HEK293T (cell line): ENCODE results near the gene YTHDF1.

Experiments
- ARNT ChIP-seq: fragments of 450-650 bp; IDR thresholded peaks from 2 replicates; pipeline ENCODE4 v1.6.1; 2017; ENCODE audit warnings: mild to moderate bottlenecking
- BHLHE40 ChIP-seq: fragments of 450-650 bp; IDR thresholded peaks from 2 replicates; pipeline ENCODE4 v1.6.1; 2016; ENCODE audit warnings: mild to moderate bottlenecking, moderate library complexity, borderline replicate concordance
- CTBP1 ChIP-seq: fragments of 450-650 bp; IDR thresholded peaks from 2 replicates; pipeline ENCODE4 v1.6.1; 2016; ENCODE audit warnings: borderline replicate concordance
- FOXA1 ChIP-seq: fragments of 450-650 bp; IDR thresholded peaks from 2 replicates; pipeline ENCODE4 v1.6.1; 2016; ENCODE audit warnings: mild to moderate bottlenecking
- FOXK2 ChIP-seq: fragments of 450-650 bp; IDR thresholded peaks from 2 replicates; pipeline ENCODE4 v1.6.1; 2016; ENCODE audit warnings: mild to moderate bottlenecking
- FOXM1 ChIP-seq: fragments of 450-650 bp; IDR thresholded peaks from 2 replicates; pipeline ENCODE4 v1.6.1; 2017; ENCODE audit warnings: mild to moderate bottlenecking, borderline replicate concordance
- HDGF ChIP-seq: fragments of 450-650 bp; IDR thresholded peaks from 2 replicates; pipeline ENCODE4 v1.6.1; 2017; ENCODE audit warnings: antibody characterized with exemption, borderline replicate concordance
- LEF1 ChIP-seq: fragments of 450-650 bp; IDR thresholded peaks from 2 replicates; pipeline ENCODE4 v1.6.1; 2017; ENCODE audit warnings: mild to moderate bottlenecking, borderline replicate concordance
- NFRKB ChIP-seq: fragments of 450-650 bp; IDR thresholded peaks from 2 replicates; pipeline ENCODE4 v1.6.1; 2016; ENCODE audit warnings: mild to moderate bottlenecking, moderate library complexity
- SP1 ChIP-seq: fragments of 450-650 bp; IDR thresholded peaks from 2 replicates; pipeline ENCODE4 v1.6.1; 2017
- SUZ12 ChIP-seq: fragments of 450-650 bp; IDR thresholded peaks from 2 replicates; pipeline ENCODE4 v1.6.1; 2016; ENCODE audit warnings: mild to moderate bottlenecking
- TARDBP ChIP-seq: fragments of 450-650 bp; IDR thresholded peaks from 2 replicates; pipeline ENCODE4 v1.6.1; 2016
- TF ChIP-seq, protein P1 (sequence below): fragments of 450-650 bp; IDR thresholded peaks from 2 replicates; pipeline ENCODE4 v1.6.1; 2016

DNA sequence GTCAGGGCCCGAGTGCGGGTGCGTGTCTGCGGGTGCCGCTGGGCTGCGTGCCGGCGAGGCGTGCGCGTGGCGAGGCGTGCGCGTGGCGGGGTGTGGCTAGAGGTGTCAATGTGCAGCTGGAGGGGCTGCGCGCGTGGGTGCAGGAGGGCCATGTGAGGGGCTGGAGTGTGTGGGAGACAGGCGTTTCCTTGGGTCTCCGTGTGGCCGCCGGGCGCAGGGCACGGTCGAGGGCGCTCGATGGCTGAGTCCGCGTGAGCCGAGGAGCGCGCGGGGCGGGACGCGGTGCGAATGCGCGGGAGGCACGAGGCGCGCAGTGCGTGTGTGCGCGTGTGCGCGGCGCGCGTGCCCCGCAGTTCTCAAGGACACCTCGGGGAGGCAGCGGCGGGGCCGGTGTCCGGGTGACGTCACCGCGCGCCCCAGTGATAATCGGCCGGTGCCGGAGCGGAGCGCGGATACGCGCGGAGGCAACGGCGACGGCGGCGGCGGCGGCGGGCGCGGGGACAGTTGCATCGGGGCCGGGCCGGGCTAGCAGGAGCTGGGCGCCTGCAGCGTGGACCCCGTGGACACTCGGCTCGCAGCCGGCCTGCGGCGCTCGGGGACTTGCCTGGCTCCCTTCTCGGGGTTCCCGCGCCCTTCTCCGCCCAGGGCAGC is 38.7 kb downstream of the YTHDF1 start:
- no peak for TF ChIP-seq FOXM1
- no peak for TF ChIP-seq SP1
- TF ChIP-seq TARDBP, result no peak
- no peak for TF ChIP-seq ARNT
- TF ChIP-seq, protein P1, sequence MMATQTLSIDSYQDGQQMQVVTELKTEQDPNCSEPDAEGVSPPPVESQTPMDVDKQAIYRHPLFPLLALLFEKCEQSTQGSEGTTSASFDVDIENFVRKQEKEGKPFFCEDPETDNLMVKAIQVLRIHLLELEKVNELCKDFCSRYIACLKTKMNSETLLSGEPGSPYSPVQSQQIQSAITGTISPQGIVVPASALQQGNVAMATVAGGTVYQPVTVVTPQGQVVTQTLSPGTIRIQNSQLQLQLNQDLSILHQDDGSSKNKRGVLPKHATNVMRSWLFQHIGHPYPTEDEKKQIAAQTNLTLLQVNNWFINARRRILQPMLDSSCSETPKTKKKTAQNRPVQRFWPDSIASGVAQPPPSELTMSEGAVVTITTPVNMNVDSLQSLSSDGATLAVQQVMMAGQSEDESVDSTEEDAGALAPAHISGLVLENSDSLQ, result no peak
- no peak for TF ChIP-seq SUZ12
- no peak for TF ChIP-seq BHLHE40
- no peak for TF ChIP-seq FOXA1
- no peak for TF ChIP-seq FOXK2
- TF ChIP-seq LEF1, result no peak
- no peak for TF ChIP-seq NFRKB
- no peak for TF ChIP-seq HDGF
- no peak for TF ChIP-seq CTBP1
